DND-41 (cell line): Measurements from ENCODE around the gene FRK.
"Not testable (repeated sequence)": the region's sequence is repeated elsewhere in the genome, so short reads cannot be mapped to it uniquely, and the experiment has no call there.

Experiments used
- ATAC-seq: fragments of 200-7000 bp; cut with Tn5 transposase; 3 replicates; pipeline ENCODE4 v1.9.1; 2021; ENCODE audit warnings: low read depth; ENCODE audit not compliant: insufficient read depth
- DNase-seq: peaks from one replicate; pipeline ENCODE4 v3.0.0-alpha.2; 2020
- H2AFZ ChIP-seq: 2 replicates; pipeline ENCODE4 v1.6.0; 2012; ENCODE audit warnings: low read depth, low read length
- H3K27ac ChIP-seq: 2 replicates; pipeline ENCODE4 v1.5.1; 2012; ENCODE audit warnings: low read length, inconsistent platforms
- H3K27me3 ChIP-seq: fragments of 200-600 bp; sonication (generic); 2 replicates; pipeline ENCODE4 v1.6.0; 2012; ENCODE audit warnings: low read length, mild to moderate bottlenecking, inconsistent platforms; ENCODE audit not compliant: insufficient read depth, poor library complexity
- H3K36me3 ChIP-seq: 2 replicates; pipeline ENCODE4 v1.5.1; 2012; ENCODE audit warnings: low read length, inconsistent platforms; ENCODE audit not compliant: insufficient read depth
- H3K4me1 ChIP-seq: 2 replicates; pipeline ENCODE4 v1.5.1; 2012; ENCODE audit warnings: mild to moderate bottlenecking, low read length; ENCODE audit not compliant: insufficient read depth
- H3K4me2 ChIP-seq: 2 replicates; pipeline ENCODE4 v1.6.0; 2012; ENCODE audit warnings: mild to moderate bottlenecking, moderate library complexity, low read length, inconsistent platforms; ENCODE audit not compliant: insufficient read depth
- H3K4me3 ChIP-seq, 2 experiments: fragments of 200-600 bp in 1 of 2; shearing (Covaris generic) in 1 of 2; 2 replicates each; pipeline ENCODE4 v1.5.1; 2012 to 2016; ENCODE audit warnings: inconsistent platforms in 2 of 2, low read length in 2 of 2, mild to moderate bottlenecking in 2 of 2, low read depth in 1 of 2, moderate library complexity in 1 of 2
- H3K79me2 ChIP-seq: 2 replicates; pipeline ENCODE4 v1.6.0; 2012; ENCODE audit warnings: low read length, inconsistent platforms; ENCODE audit not compliant: insufficient read depth
- H3K9ac ChIP-seq: 2 replicates; pipeline ENCODE4 v1.6.0; 2012; ENCODE audit warnings: low read depth, mild to moderate bottlenecking, inconsistent platforms, low read length, moderate library complexity
- H3K9me3 ChIP-seq: 2 replicates; pipeline ENCODE4 v1.5.1; 2012; ENCODE audit warnings: low read length, moderate library complexity, mild to moderate bottlenecking, inconsistent platforms; ENCODE audit not compliant: insufficient read depth, severe bottlenecking
- H4K20me1 ChIP-seq: 2 replicates; pipeline ENCODE4 v1.6.0; 2012; ENCODE audit warnings: low read length; ENCODE audit not compliant: insufficient read depth
- CTCF ChIP-seq: IDR thresholded peaks from 2 replicates; pipeline ENCODE4 v1.5.1; 2012; ENCODE audit warnings: borderline replicate concordance, low read length, moderate library complexity, mild to moderate bottlenecking; ENCODE audit not compliant: poor library complexity, severe bottlenecking; ENCODE audit errors: extremely low read depth
- EZH2 ChIP-seq: IDR thresholded peaks from 3 replicates; pipeline ENCODE4 v1.6.1; 2012; ENCODE audit warnings: borderline replicate concordance, low read depth, mild to moderate bottlenecking, moderate library complexity, low read length, inconsistent platforms; ENCODE audit not compliant: severe bottlenecking

Gene FRK

DNA sequence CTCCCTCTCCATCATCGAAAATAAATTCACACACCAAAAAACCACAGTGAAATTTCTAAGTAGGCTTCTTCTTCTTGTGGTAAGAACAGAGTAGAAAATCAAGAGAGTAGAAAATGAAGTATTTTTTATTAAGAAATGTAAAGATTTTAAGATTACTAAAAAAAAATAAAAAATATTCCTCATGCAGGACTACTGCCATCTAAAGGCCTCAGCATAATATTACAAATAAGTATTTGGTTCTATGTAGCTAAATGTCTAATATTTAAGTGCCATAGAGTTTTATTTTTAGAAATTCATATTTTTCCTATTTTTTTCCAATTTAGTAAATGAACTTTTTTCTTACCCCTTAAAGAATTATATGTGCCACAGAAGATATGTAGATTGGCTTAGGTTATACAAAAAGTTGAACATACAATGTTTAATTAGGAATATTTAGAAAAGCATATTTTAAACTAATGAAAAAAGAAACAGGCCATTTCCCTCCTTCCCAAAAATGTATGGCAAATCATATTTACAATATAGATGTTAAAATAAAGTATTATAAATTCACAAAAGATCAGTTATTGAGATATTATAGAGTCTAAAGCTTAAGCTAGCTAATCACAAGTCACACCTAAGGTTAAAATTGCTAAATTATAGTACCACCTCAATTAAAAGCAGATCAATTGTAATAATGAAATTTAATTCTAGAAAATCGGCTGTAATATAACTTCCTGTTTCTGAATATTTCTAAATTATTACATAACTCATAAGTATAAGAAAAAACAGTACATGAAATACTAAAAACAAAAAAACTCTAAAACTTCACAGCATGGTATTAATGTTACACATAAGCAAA lies 36.5 kb upstream of the FRK start:
- no peak for ATAC-seq
- H3K4me2 ChIP-seq = no peak overlapping the region

GRCh38 chr6:116096048-116096759 lies 35.5 kb upstream of the FRK start:
- H2AFZ ChIP-seq, DNase-seq, H3K9ac ChIP-seq, H3K36me3 ChIP-seq, ATAC-seq, H3K79me2 ChIP-seq, H3K4me3 ChIP-seq, H3K4me1 ChIP-seq, H3K4me2 ChIP-seq, H4K20me1 ChIP-seq, H3K27ac ChIP-seq: not testable (repeated sequence)
- peaks cover 13% of the 10 kb centered on the region for H3K9me3 ChIP-seq
- H3K27me3 ChIP-seq = peaks cover 14% of the 10 kb centered on the region

More for the DNA sequence above, 36.5 kb upstream of the FRK start:
- no peak for DNase-seq
- TF ChIP-seq EZH2 (no peak), CTCF (peak; percentile 37)
- H2AFZ ChIP-seq = no peak overlapping the region
- no peaks in the 10 kb centered on the region for H3K79me2 ChIP-seq
- no peaks in the 10 kb centered on the region for H4K20me1 ChIP-seq
- no peaks in the 10 kb centered on the region for H3K36me3 ChIP-seq
- H3K9me3 ChIP-seq = peaks cover 13% of the 10 kb centered on the region
- no peak overlapping the region for H3K9ac ChIP-seq
- H3K27me3 ChIP-seq = peaks cover 14% of the 10 kb centered on the region
- no peak overlapping the region for H3K4me3 ChIP-seq
- no peak overlapping the region for H3K27ac ChIP-seq
- H3K4me1 ChIP-seq = peaks cover 13% of the 10 kb centered on the region

DNA sequence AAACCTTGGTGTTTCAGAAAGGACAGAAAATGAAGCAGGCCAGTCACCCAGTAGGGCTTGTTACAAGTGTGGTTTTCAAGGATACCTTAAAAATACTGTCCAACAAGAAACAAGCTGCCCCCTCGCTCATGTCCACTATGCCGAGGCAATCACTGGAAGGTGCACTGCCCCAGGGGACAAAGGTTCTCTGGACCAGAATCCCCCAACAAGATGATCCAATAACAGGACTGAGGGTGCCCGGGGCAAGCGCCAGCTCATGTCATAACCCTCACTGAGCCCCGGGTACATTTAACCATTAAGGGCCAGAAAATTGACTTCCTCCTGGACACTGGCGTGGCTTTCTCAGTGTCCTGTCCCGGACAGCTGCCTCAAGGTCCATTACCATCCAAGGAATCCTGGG lies 33.4 kb upstream of the FRK start:
- Histone ChIP-seq H3K79me2 (no peaks in the 10 kb centered on the region), H3K4me3 (no peak overlapping the region), H3K9me3 (peaks cover 13% of the 10 kb centered on the region), H2AFZ (no peak overlapping the region), H3K9ac (no peak overlapping the region), H3K4me2 (no peak overlapping the region), H3K4me1 (no peaks in the 10 kb centered on the region), H4K20me1 (no peaks in the 10 kb centered on the region), H3K27me3 (peaks cover under 1% of the 10 kb centered on the region), H3K36me3 (no peaks in the 10 kb centered on the region), H3K27ac (no peak overlapping the region)
- no peak for TF ChIP-seq CTCF
- no peak for TF ChIP-seq EZH2
- ATAC-seq = no peak
- DNase-seq = no peak

GRCh38 chr6:116090251-116090650 lies 29.6 kb upstream of the FRK start:
- TF ChIP-seq CTCF (no peak), EZH2 (no peak)
- no peak overlapping the region for H2AFZ ChIP-seq
- no peaks in the 10 kb centered on the region for H3K9me3 ChIP-seq
- no peak for ATAC-seq
- H3K9ac ChIP-seq = no peak overlapping the region
- no peaks in the 10 kb centered on the region for H3K79me2 ChIP-seq
- no peak overlapping the region for H3K4me3 ChIP-seq
- H3K4me2 ChIP-seq = no peak overlapping the region
- peaks cover 7% of the 10 kb centered on the region for H3K27me3 ChIP-seq
- no peaks in the 10 kb centered on the region for H3K36me3 ChIP-seq
- no peaks in the 10 kb centered on the region for H4K20me1 ChIP-seq
- no peak for DNase-seq
- no peak overlapping the region for H3K27ac ChIP-seq
- no peaks in the 10 kb centered on the region for H3K4me1 ChIP-seq
